ENCODE data around the gene PGGHG.

The PGGHG gene

GRCh38 chr11:269146-269890, 19.6 kb upstream of the PGGHG start:
- no peak for DNase-seq

GRCh38 chr11:270451-271318, 18.2 kb upstream of the PGGHG start:
- no peak for DNase-seq

DNA sequence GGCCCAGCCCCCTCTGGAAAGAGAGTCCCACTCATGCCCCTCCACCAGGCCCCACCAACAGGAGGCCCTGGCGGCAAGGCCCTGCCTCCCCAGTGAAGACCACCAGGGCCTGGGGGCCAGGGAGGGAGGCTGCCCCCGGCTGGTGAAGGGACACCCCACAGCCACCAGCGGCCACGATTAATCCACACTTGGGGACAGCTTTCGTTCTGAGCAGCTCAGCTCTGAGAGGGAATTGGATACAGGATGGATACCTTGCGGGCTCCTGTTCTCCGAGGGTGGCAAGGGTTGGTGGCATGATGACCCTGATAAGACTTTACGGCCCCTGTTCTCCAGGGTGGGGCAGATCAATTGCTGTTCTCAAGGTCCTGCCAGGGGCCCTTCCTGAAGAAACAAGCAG, 17.6 kb upstream of the PGGHG start:
- no peak for DNase-seq

GRCh38 chr11:272195-272930, 16.6 kb upstream of the PGGHG start:
- no peak for DNase-seq

DNA sequence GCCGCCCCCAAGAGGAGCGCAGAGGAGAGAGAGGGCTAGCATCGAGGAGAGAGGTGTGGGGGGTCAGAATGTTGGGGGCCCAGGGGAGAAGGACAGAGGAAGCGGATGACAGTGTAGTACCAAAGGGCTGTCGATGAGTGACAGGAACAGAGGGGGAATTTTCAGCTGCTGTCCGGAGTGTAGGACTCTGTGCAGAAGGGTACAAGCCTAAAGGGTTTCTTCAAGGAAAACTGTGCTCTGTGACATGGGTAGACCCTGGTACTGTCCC, 16.1 kb upstream of the PGGHG start:
- DNase-seq: no peak

- no peak for DNase-seq
These were observed 12.7 kb upstream of the PGGHG start for GRCh38 chr11:276219-276618.

- no peak for DNase-seq
These were observed 10.7 kb upstream of the PGGHG start, which contains the start of gene NLRP6 for GRCh38 chr11:278001-278951. Gene NLRP6, plus strand, starts transcription at chr11:278407. Its CDS starts 163 bp downstream, at chr11:278570.

GRCh38 chr11:279040-279965, 9.6 kb upstream of the PGGHG start:
- no peak for DNase-seq

DNA sequence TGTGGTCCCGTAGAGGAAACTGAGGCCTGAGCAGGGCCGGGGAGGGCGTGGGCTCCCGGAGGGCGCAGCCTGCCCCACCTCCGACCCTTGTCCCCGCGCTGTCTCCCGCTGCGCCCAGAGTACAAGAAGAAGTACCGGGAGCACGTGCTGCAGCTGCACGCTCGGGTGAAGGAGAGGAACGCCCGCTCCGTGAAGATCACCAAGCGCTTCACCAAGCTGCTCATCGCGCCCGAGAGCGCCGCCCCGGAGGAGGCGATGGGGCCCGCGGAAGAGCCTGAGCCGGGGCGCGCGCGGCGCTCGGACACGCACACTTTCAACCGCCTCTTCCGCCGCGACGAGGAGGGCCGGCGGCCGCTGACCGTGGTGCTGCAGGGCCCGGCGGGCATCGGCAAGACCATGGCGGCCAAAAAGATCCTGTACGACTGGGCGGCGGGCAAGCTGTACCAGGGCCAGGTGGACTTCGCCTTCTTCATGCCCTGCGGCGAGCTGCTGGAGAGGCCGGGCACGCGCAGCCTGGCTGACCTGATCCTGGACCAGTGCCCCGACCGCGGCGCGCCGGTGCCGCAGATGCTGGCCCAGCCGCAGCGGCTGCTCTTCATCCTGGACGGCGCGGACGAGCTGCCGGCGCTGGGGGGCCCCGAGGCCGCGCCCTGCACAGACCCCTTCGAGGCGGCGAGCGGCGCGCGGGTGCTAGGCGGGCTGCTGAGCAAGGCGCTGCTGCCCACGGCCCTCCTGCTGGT, 8.8 kb upstream of the PGGHG start:
- no peak for DNase-seq

GRCh38 chr11:280706-281485, 8.0 kb upstream of the PGGHG start:
- DNase-seq: no peak

- DNase-seq: no peak
These were observed 7.3 kb upstream of the PGGHG start for GRCh38 chr11:281486-282161.

DNA sequence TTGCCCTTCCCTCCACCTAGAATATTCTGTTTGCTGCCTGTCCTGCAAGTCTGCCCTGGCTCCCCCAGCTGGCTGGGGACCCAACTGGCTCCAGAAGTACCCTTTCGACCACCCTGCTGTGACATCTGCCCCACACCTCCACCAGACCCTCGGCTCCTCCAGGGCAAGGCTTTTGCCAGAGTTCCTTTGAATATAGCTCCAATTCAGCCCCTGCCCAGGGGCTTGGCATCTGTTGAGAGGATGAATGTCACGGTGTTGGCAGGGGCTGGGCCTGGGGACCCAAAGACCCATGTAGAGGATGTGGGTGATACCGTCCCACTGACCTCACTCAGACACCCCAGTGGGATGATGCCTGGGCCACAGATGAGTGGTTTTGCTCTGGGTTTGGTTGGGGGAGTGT, 6.8 kb upstream of the PGGHG start:
- no peak for DNase-seq

- DNase-seq: no peak
These were observed 6.1 kb upstream of the PGGHG start for GRCh38 chr11:282630-283360.

DNA sequence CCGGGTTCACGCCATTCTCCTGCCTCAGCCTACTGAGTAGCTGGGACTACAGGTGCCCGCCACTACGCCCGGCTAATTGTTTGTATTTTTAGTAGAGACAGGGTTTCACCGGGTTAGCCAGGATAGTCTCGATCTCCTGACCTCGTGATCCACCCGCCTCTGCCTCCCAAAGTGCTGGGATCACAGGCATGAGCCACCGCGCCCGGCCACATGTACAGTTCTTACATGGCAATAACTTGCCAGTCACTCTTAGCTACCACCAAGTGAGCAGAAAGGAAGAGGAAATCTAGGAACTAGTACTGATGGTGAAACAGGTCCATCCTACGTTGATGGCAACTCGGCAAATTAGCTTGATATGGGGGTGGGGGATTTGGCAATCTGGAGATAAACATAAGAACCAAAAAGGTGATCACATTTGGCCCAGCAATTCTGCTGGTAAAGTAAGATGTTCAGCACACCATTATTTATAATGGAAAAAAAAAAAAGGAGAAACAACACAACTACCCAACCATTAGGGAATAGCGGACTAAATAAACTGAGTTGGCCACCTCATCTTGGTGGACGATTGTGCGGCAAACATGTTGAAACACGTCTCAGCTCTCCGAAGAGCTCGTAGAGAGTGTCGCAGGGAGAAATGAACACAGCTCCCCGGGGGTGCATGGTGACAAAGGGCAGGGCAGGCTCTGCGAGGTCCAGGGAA, 5.4 kb upstream of the PGGHG start:
- no peak for DNase-seq

DNA sequence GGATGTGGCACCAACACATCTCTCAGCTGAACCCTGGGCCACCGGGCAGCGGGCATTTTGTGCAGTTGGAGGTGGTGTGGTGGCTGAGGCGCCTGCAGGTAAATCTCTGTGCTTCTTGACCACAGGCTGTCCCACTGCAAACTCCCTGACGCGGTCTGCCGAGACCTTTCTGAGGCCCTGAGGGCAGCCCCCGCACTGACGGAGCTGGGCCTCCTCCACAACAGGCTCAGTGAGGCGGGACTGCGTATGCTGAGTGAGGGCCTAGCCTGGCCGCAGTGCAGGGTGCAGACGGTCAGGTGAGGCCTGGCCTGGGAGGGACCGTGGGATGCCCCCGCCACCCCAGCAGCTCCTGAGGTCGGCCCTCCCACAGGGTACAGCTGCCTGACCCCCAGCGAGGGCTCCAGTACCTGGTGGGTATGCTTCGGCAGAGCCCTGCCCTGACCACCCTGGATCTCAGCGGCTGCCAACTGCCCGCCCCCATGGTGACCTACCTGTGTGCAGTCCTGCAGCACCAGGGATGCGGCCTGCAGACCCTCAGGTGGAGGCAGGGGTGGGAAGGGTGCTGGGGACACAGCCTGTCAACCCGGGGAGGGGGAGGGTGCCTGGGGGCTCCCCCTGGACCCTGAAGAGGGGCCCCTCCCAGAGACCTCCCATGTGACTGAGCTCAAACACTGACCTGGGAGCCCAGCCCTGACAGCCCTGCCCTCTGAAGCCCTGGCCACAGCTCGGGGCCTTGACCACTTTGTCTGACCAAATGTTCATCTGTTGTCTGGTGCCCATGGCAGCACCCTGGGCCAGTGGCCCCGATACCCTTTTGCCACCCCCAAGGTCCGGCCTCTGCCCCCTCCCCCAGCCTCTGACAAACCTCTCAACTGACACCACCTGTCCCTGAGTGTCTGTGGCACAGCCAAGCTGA, 4.6 kb upstream of the PGGHG start:
- DNase-seq: no peak

DNA sequence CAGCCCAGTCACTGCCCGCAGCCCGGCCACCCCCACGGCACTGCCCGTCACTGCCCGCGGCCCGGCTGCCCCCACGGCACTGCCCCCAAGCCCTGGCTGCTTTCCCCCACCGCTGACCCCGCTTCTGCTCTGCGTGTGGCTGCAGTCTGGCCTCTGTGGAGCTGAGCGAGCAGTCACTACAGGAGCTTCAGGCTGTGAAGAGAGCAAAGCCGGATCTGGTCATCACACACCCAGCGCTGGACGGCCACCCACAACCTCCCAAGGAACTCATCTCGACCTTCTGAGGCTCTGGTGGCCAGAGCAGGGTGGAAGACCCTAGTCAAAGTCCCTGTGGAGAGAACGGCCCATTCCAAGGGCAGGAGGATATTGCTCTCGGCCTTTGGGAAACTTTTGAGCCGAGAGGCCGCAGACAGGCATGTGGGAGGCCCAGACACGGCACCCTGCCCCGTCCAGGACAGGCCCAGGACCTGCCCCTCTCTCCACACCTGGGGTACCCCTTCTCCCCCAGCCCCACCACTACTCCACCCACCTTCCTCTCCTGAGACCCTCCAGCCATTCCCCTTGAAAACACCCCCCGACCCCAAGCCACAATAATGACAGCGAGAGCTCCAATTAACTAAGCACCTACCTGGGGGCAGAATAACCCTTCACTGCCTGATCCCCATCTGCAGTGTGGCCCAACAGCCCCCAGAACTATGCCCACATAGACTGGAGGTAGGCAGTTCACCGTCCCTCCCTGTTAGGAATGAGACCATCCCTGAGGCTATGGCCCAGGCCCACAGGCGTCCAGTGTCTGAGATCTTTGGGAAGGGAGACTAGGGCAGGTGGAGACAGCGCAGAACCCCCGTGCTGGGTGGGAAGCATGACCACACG, 3.7 kb upstream of the PGGHG start:
- DNase-seq: no peak
